K562 (cell line): ENCODE results near the gene SOX30. TPM values are rescaled to one million over a fixed set of nuclear protein-coding genes. Genes with fewer than 3 reads are reported as not detected.

Experiments
- ATF3 ChIP-seq, 2 experiments: fragments of 450-650 bp in 1 of 2; sonication (generic) in 1 of 2; formaldehyde crosslinking in 1 of 2; IDR thresholded peaks in 1 of 2; conservative IDR thresholded peaks in 1 of 2; 2 replicates each; pipeline versions ENCODE4 v1.6.1 to v1.8.1; 2016 to 2023; ENCODE audit warnings: mild to moderate bottlenecking in 2 of 2, moderate library complexity in 2 of 2, inconsistent platforms in 1 of 2, missing genetic modification reagents in 1 of 2
- CUX1 ChIP-seq: fragments of 200-800 bp; sonication (Bioruptor generic); IDR thresholded peaks from 2 replicates; pipeline ENCODE4 v1.6.1; 2016; ENCODE audit warnings: missing genetic modification characterization, missing compliant biosample characterization
- ESRRA ChIP-seq: fragments of 450-650 bp; IDR thresholded peaks from 2 replicates; pipeline ENCODE4 v1.6.1; 2014; ENCODE audit warnings: low read depth, mild to moderate bottlenecking, moderate library complexity, borderline replicate concordance
- FOXA3 ChIP-seq, 2 experiments: fragments of 450-650 bp in 1 of 2; sonication (generic) in 1 of 2; formaldehyde crosslinking; IDR thresholded peaks in 1 of 2; conservative IDR thresholded peaks in 1 of 2; 2 replicates each; pipeline versions ENCODE4 v1.4.0 to v1.8.0; 2020 to 2022; ENCODE audit warnings: mild to moderate bottlenecking in 2 of 2, missing genetic modification reagents in 1 of 2
- FOXK1 ChIP-seq: sonication (generic); formaldehyde crosslinking; IDR thresholded peaks from 2 replicates; pipeline ENCODE4 v1.8.0; 2022; ENCODE audit warnings: missing genetic modification reagents, mild to moderate bottlenecking, borderline replicate concordance
- HEY1 ChIP-seq: fragments of 250-450 bp; sonication (Bioruptor Pico); IDR thresholded peaks from 2 replicates; pipeline ENCODE4 v1.5.0; 2020; ENCODE audit warnings: mild to moderate bottlenecking, moderate library complexity, borderline replicate concordance
- MYNN ChIP-seq, 2 experiments: sonication (generic); formaldehyde crosslinking in 1 of 2; IDR thresholded peaks; 2 replicates each; pipeline versions ENCODE4 v1.5.0 to v1.6.1; 2016 to 2020; ENCODE audit warnings: antibody characterized with exemption in 1 of 2, missing genetic modification reagents in 1 of 2
- NFIC ChIP-seq: fragments of 450-650 bp; IDR thresholded peaks from 2 replicates; pipeline ENCODE4 v1.6.1; 2017; ENCODE audit warnings: mild to moderate bottlenecking, inconsistent platforms
- POLR2B ChIP-seq: fragments of 450-650 bp; IDR thresholded peaks from 2 replicates; pipeline ENCODE4 v1.6.1; 2018; ENCODE audit warnings: low read depth; ENCODE audit not compliant: partially characterized antibody
- RCOR1 ChIP-seq, 2 experiments: IDR thresholded peaks; 2 replicates each; pipeline ENCODE4 v1.6.1; 2012; ENCODE audit warnings: low read depth in 2 of 2, low read length in 2 of 2, borderline replicate concordance in 1 of 2, improper control_type of control experiment in 1 of 2
- ZNF311 ChIP-seq: fragments of 250-450 bp; sonication (Bioruptor Pico); IDR thresholded peaks from 2 replicates; pipeline ENCODE4 v1.4.0; 2020; ENCODE audit warnings: mild to moderate bottlenecking, moderate library complexity
- polyA plus RNA-seq, 8 experiments: library from polyadenylated mRNA; depleted of rRNA in 4 of 8; stranded (reverse) in 5 of 8; unstranded in 3 of 8; fragments of >200 nt; fragmentation: Nextera tagmentation in 2 of 8; fragmentation: Illumina TruSeq in 1 of 8; extraction: Ambion mirVana in 2 of 8; extraction: Trizol in 1 of 8; gene quantifications; 2 replicates each; pipeline versions ENCODE4 v1.2.1 to v1.2.3, GENCODE V29; 2011 to 2014; ENCODE audit warnings: inconsistent platforms in 1 of 8, missing spikeins in 1 of 8
- total RNA-seq, 7 experiments: library from RNA; depleted of rRNA in 6 of 7; stranded (reverse); fragments of >200 nt in 6 of 7; fragmentation: Illumina TruSeq in 2 of 7; extraction: Trizol in 2 of 7; gene quantifications; 2 replicates each; pipeline versions ENCODE4 v1.2.1 to v1.2.3, GENCODE V29; 2011 to 2021; ENCODE audit warnings: low replicate concordance in 1 of 7

The SOX30 gene
- total and polyA plus RNA-seq, 9 of the 15 experiments (the other 6 are each of a cell fraction or from before 2014, with no cell fraction given): not detected

DNA sequence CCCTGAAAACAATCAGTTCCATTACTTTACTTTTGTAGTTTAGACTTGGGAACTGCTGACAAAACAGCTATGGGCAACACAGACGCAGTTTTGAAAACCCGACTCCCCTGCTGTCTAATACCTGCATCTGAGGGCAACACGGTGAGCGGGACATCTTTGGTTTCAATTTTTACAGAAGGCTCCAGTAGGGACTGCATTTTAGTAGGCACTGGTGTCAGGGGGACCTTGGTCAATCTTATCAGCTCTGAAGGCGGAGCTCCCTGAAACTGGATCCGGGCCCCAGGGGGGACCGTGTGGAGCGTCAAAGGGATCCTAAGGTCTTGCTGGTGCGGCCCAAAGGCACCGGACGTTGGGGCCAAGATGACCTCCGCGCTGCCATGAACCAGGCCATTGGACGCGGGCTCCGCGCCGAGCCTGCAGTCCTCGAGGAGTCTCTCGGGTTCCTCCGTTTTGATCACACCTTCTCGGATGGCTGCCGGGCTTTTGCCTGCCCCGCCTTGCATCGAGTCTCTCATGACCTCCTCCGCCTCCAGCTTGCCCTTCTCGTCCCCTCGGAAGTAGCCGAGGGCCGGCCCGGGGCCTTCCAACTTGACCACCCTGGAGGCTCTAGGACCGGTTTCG lies 1.1 kb downstream of the SOX30 start (continued):
- TF ChIP-seq CUX1 (CRISPR knock-in tag) (no peak), POLR2B (no peak), NFIC (no peak), ESRRA (no peak), ZNF311 (no peak), FOXA3 (CRISPR knock-in tag; conservative IDR thresholded peaks at IDR 0.05 in 1 of 2, IDR thresholded peaks at IDR 0.05 in 1 of 2) (no peak), RCOR1 (IDR thresholded peaks at IDR 0.05; ENCODE audit: borderline replicate concordance in 1 of 2, low read depth in 2 of 2, low read length in 2 of 2) (no peak), ATF3 (IDR thresholded peaks at IDR 0.05) (no peak), ATF3 (CRISPR knock-in tag; conservative IDR thresholded peaks at IDR 0.05) (no peak), FOXK1 (CRISPR knock-in tag) (no peak), HEY1 (no peak), MYNN (IDR thresholded peaks at IDR 0.05) (no peak), MYNN (CRISPR knock-in tag; IDR thresholded peaks at IDR 0.05) (no peak)
- TF ChIP-seq, all 486 proteins: peak for 0
